Right cardiac atrium (tissue), 5 donors: ENCODE measurements around the gene FKBP6. TPM values are rescaled to one million over a fixed set of nuclear protein-coding genes. Genes with fewer than 3 reads are reported as not detected.

Source experiments
- ATAC-seq, 2 donors: fragments of 200-7000 bp; cut with Tn5 transposase; one replicate each; pipeline versions ENCODE4 v1.8.0 to v1.9.1; 2020; ENCODE audit warnings: moderate library complexity in 2 of 2, mild to moderate bottlenecking in 1 of 2
- DNase-seq, 3 donors: peaks; one replicate each; pipeline ENCODE4 v3.0.0-alpha.2; 2020
- H3K27ac ChIP-seq: one replicate; pipeline ENCODE4 v1.5.1; 2013; ENCODE audit warnings: mild to moderate bottlenecking, low read length, control low read depth, moderate library complexity
- H3K27me3 ChIP-seq: one replicate; pipeline ENCODE4 v1.6.1; 2013; ENCODE audit not compliant: control insufficient read depth, insufficient read depth
- H3K4me1 ChIP-seq: one replicate; pipeline ENCODE4 v1.6.1; 2013; ENCODE audit warnings: low read length; ENCODE audit not compliant: control insufficient read depth, insufficient read depth
- H3K4me3 ChIP-seq: one replicate; pipeline ENCODE4 v1.5.1; 2013; ENCODE audit warnings: low read length, control low read depth
- H3K9me3 ChIP-seq: one replicate; pipeline ENCODE4 v1.6.1; 2013; ENCODE audit warnings: low read length; ENCODE audit not compliant: control insufficient read depth
- WGBS: extraction: QIAGEN DNeasy Blood & Tissue Kit; methylation state at CpG from one replicate; pipeline ENCODE4 v1.1.7; 2013; 5-methylcytosine and 5-hydroxymethylcytosine counted together
- intact Hi-C, 4 donors: fragments of 100-400 bp; cut with DNase I; formaldehyde crosslinking; loops; one replicate each; pipeline versions ENCODE4 v1.11.0 to v1.14.0; 2022 to 2023
- polyA plus RNA-seq: library from polyadenylated mRNA; stranded (reverse); fragments of 200-250 nt; gene quantifications from one replicate; pipeline ENCODE4 v1.2.3, GENCODE V29; 2013
- total RNA-seq, 4 donors: library from RNA; stranded (reverse); fragmentation: NEBNext Ultra II Directional; extraction: Animal tissue kit (Norgen Biotek cat#: 25700); gene quantifications; one replicate each; pipeline ENCODE4 v1.2.1, GENCODE V29; 2021
- donor health status: healthy with polysubstance abuse.
- donor health status: DM: no; HTN: yes; CAD: no.
- donor health status: DM: no; HTN: no; CAD: no.
- donor health status: DM: no; HTN: yes; CAD: no; lungs with severe emphysema.
- donor health status: DM: yes; HTN: yes; CAD: no.

FKBP6 gene
- total and polyA plus RNA-seq, 5 donors: not detected

GRCh38 chr7:73343671-73344380 lies 15.9 kb downstream of the FKBP6 start:
- no peak overlapping the region for H3K27ac ChIP-seq
- DNase-seq (no peak), ATAC-seq (no peak)
- no peaks in the 10 kb centered on the region for H3K27me3 ChIP-seq
- WGBS: 84% methylated on average over 7 of the region's 7 CpGs
- H3K4me3 ChIP-seq: no peak overlapping the region
- H3K4me1 ChIP-seq: no peaks in the 10 kb centered on the region
- no peaks in the 10 kb centered on the region for H3K9me3 ChIP-seq
- intact Hi-C loops: loop anchor here in 2 of 4 donors (5.0 to 10.0 kb wide), 2 partner anchors 101 to 108 kb away; no protein-coding TSS in a partner anchor

GRCh38 chr7:73345538-73345937 lies 17.6 kb downstream of the FKBP6 start:
- ATAC-seq (no peak), DNase-seq (no peak)
- no peak overlapping the region for H3K27ac ChIP-seq
- H3K9me3 ChIP-seq: no peaks in the 10 kb centered on the region
- H3K4me1 ChIP-seq: no peaks in the 10 kb centered on the region
- no peaks in the 10 kb centered on the region for H3K27me3 ChIP-seq
- no peak overlapping the region for H3K4me3 ChIP-seq
- WGBS: 69% methylated on average over 4 of the region's 4 CpGs
- intact Hi-C loops: loop anchor here in 2 of 4 donors (5.0 to 10.0 kb wide), 2 partner anchors 92 to 99 kb away; no protein-coding TSS in a partner anchor

- H3K27ac ChIP-seq: no peak overlapping the region
- H3K9me3 ChIP-seq: no peaks in the 10 kb centered on the region
- DNase-seq (no peak), ATAC-seq (no peak)
- WGBS: 56% methylated on average over 8 of the region's 8 CpGs
- no peaks in the 10 kb centered on the region for H3K27me3 ChIP-seq
- H3K4me3 ChIP-seq: no peak overlapping the region
- intact Hi-C loops: loop anchor here in 2 of 4 donors (5.0 to 10.0 kb wide), 2 partner anchors 91 to 99 kb away; no protein-coding TSS in a partner anchor
- H3K4me1 ChIP-seq: no peaks in the 10 kb centered on the region
These were observed 18.0 kb downstream of the FKBP6 start for GRCh38 chr7:73345951-73346350.

- 83% methylated on average over 6 of the region's 6 CpGs for WGBS
- intact Hi-C loops: loop anchor here in 2 of 4 donors (5.0 to 10.0 kb wide), 2 partner anchors 88 to 95 kb away; no protein-coding TSS in a partner anchor
- no peaks in the 10 kb centered on the region for H3K9me3 ChIP-seq
- no peaks in the 10 kb centered on the region for H3K4me1 ChIP-seq
- no peak overlapping the region for H3K27ac ChIP-seq
- no peak overlapping the region for H3K4me3 ChIP-seq
- no peaks in the 10 kb centered on the region for H3K27me3 ChIP-seq
- DNase-seq: no peak
- ATAC-seq: no peak
These were observed 21.8 kb downstream of the FKBP6 start for GRCh38 chr7:73349763-73350162.

- H3K9me3 ChIP-seq: no peaks in the 10 kb centered on the region
- ATAC-seq (no peak), DNase-seq (no peak)
- no peaks in the 10 kb centered on the region for H3K4me1 ChIP-seq
- H3K27me3 ChIP-seq: no peaks in the 10 kb centered on the region
- intact Hi-C loops: no loop called here
- no peak overlapping the region for H3K4me3 ChIP-seq
- 58% methylated on average over 12 of the region's 12 CpGs for WGBS
- no peak overlapping the region for H3K27ac ChIP-seq
These were observed 22.5 kb downstream of the FKBP6 start for GRCh38 chr7:73350306-73351068.

- peak; percentile 14 to 76 for ATAC-seq
- no peak for DNase-seq
- H3K9me3 ChIP-seq: no peaks in the 10 kb centered on the region
- no peaks in the 10 kb centered on the region for H3K27me3 ChIP-seq
- no peak overlapping the region for H3K27ac ChIP-seq
- WGBS: 49% methylated on average over 6 of the region's 6 CpGs
- no peaks in the 10 kb centered on the region for H3K4me1 ChIP-seq
- intact Hi-C loops: no loop called here
- no peak overlapping the region for H3K4me3 ChIP-seq
These were observed 23.6 kb downstream of the FKBP6 start for GRCh38 chr7:73351447-73352167.

- no peak overlapping the region for H3K4me3 ChIP-seq
- no peak for DNase-seq
- no peak overlapping the region for H3K27ac ChIP-seq
- H3K9me3 ChIP-seq: no peaks in the 10 kb centered on the region
- WGBS: 96% methylated on average over 3 of the region's 3 CpGs
- no peaks in the 10 kb centered on the region for H3K4me1 ChIP-seq
- no peaks in the 10 kb centered on the region for H3K27me3 ChIP-seq
- no peak for ATAC-seq
- intact Hi-C loops: no loop called here
These were observed 24.8 kb downstream of the FKBP6 start for GRCh38 chr7:73352784-73353183.

GRCh38 chr7:73353243-73353642 lies 25.3 kb downstream of the FKBP6 start:
- Histone ChIP-seq H3K4me3 (no peak overlapping the region), H3K9me3 (no peaks in the 10 kb centered on the region), H3K4me1 (no peaks in the 10 kb centered on the region), H3K27me3 (no peaks in the 10 kb centered on the region), H3K27ac (no peak overlapping the region)
- no peak for ATAC-seq
- 66% methylated on average over 6 of the region's 6 CpGs for WGBS
- intact Hi-C loops: no loop called here
- no peak for DNase-seq

GRCh38 chr7:73354196-73354595 lies 26.2 kb downstream of the FKBP6 start:
- H3K4me3 ChIP-seq: no peak overlapping the region
- no peaks in the 10 kb centered on the region for H3K4me1 ChIP-seq
- no peak for DNase-seq
- H3K27me3 ChIP-seq: no peaks in the 10 kb centered on the region
- 84% methylated on average over 9 of the region's 9 CpGs for WGBS
- no peaks in the 10 kb centered on the region for H3K9me3 ChIP-seq
- intact Hi-C loops: no loop called here
- no peak overlapping the region for H3K27ac ChIP-seq
- ATAC-seq: no peak

- H3K27me3 ChIP-seq: no peaks in the 10 kb centered on the region
- DNase-seq (no peak), ATAC-seq (no peak)
- no peak overlapping the region for H3K4me3 ChIP-seq
- no peaks in the 10 kb centered on the region for H3K9me3 ChIP-seq
- 85% methylated on average over 17 of the region's 17 CpGs for WGBS
- H3K4me1 ChIP-seq: no peaks in the 10 kb centered on the region
- intact Hi-C loops: no loop called here
- H3K27ac ChIP-seq: no peak overlapping the region
These were observed 26.9 kb downstream of the FKBP6 start for GRCh38 chr7:73354821-73355220.

GRCh38 chr7:73356159-73356558 lies 28.2 kb downstream of the FKBP6 start:
- 79% methylated on average over 5 of the region's 5 CpGs for WGBS

More at GRCh38 chr7:73356159-73356558, 28.2 kb downstream of the FKBP6 start:
- intact Hi-C loops: no loop called here
- H3K27me3 ChIP-seq: no peaks in the 10 kb centered on the region
- no peaks in the 10 kb centered on the region for H3K4me1 ChIP-seq
- DNase-seq (no peak), ATAC-seq (no peak)
- no peak overlapping the region for H3K4me3 ChIP-seq
- H3K27ac ChIP-seq: no peak overlapping the region
- H3K9me3 ChIP-seq: no peaks in the 10 kb centered on the region
